PC-9 (cell line): Measurements from ENCODE around the gene ANO4. TPM values are rescaled to one million over a fixed set of nuclear protein-coding genes. Genes with fewer than 3 reads are reported as not detected.
"Not testable (repeated sequence)": the region's sequence is repeated elsewhere in the genome, so short reads cannot be mapped to it uniquely, and the experiment has no call there.

ENCODE experiments used
- BruUV-seq: library from RNA; stranded (reverse); fragments of 400-500 nt; replicated peaks from 2 replicates; lab custom pipeline; 2021; lab: Mats Ljungman, UMichigan
- CTCF ChIA-PET: fragments of 300-600 bp; sonication (Branson Sonifier 250); formaldehyde crosslinking; loops from one replicate; lab custom pipeline; 2022; ENCODE audit warnings: antibody characterized with exemption; lab: Charles Lee
- POLR2A ChIA-PET: fragments of 300-600 bp; sonication (Branson Sonifier 250); formaldehyde crosslinking; loops from one replicate; lab custom pipeline; 2022; ENCODE audit warnings: antibody characterized with exemption; ENCODE audit not compliant: unreplicated experiment; lab: Charles Lee
- DNase-seq, 2 experiments: peaks; one replicate each; pipeline versions ENCODE4 v3.0.0 to v3.0.0-alpha.2; 2015 to 2022; ENCODE audit warnings: mixed read lengths in 1 of 2
- H2AFZ ChIP-seq: fragments of 200-600 bp; sonication (generic); 2 replicates; pipeline ENCODE4 v1.8.1; 2017; ENCODE audit warnings: antibody characterized with exemption
- H3F3A ChIP-seq: fragments of 200-600 bp; sonication (generic); 2 replicates; pipeline ENCODE4 v1.8.1; 2017; ENCODE audit warnings: antibody characterized with exemption, mild to moderate bottlenecking, low read depth; ENCODE audit not compliant: insufficient read depth
- H3K27ac ChIP-seq: fragments of 200-600 bp; sonication (generic); 2 replicates; pipeline ENCODE4 v1.6.1; 2016; ENCODE audit warnings: mixed run types
- H3K27me3 ChIP-seq: fragments of 200-600 bp; sonication (generic); 2 replicates; pipeline ENCODE4 v1.6.1; 2016; ENCODE audit warnings: low read depth, mixed run types; ENCODE audit not compliant: insufficient read depth
- H3K36me3 ChIP-seq: fragments of 200-600 bp; sonication (generic); 2 replicates; pipeline ENCODE4 v1.6.1; 2016; ENCODE audit warnings: low read depth, mixed run types
- H3K4me1 ChIP-seq: fragments of 200-600 bp; sonication (generic); replicated peaks from 2 replicates; pipeline ENCODE4 v1.6.1; 2016; ENCODE audit warnings: mixed run types; ENCODE audit not compliant: insufficient read depth
- H3K4me2 ChIP-seq: fragments of 200-600 bp; sonication (generic); 2 replicates; pipeline ENCODE4 v1.6.1; 2017; ENCODE audit warnings: mixed run types
- H3K4me3 ChIP-seq: fragments of 200-600 bp; sonication (generic); 2 replicates; pipeline ENCODE4 v1.6.1; 2016; ENCODE audit warnings: mixed run types
- H3K79me2 ChIP-seq: fragments of 200-600 bp; sonication (generic); 2 replicates; pipeline ENCODE4 v1.6.1; 2017; ENCODE audit warnings: low read depth, mixed run types
- H3K9me2 ChIP-seq: fragments of 200-600 bp; sonication (generic); 2 replicates; pipeline ENCODE4 v1.8.1; 2017; ENCODE audit warnings: mild to moderate bottlenecking; ENCODE audit not compliant: insufficient read depth
- H3K9me3 ChIP-seq: fragments of 200-600 bp; sonication (generic); 2 replicates; pipeline ENCODE4 v1.8.1; 2016; ENCODE audit warnings: low read depth; ENCODE audit not compliant: insufficient read depth
- H4K20me1 ChIP-seq: fragments of 200-600 bp; sonication (generic); 2 replicates; pipeline ENCODE4 v1.8.1; 2017; ENCODE audit not compliant: insufficient read depth
- EZH2 ChIP-seq: fragments of 200-600 bp; sonication (generic); IDR thresholded peaks from 2 replicates; pipeline ENCODE4 v1.8.0; 2017; ENCODE audit warnings: antibody characterized with exemption, low read depth
- intact Hi-C: fragments of 100-400 bp; cut with micrococcal nuclease; formaldehyde crosslinking; loops from one replicate; pipeline ENCODE4 v1.10.0; 2022; ENCODE audit not compliant: unreplicated experiment
- total RNA-seq: library from RNA; stranded (reverse); gene quantifications from 2 replicates; pipeline ENCODE4 v1.2.3, GENCODE V29; 2021
- TF ChIP-seq, protein P1 (sequence below): fragments of 200-600 bp; sonication (generic); conservative IDR thresholded peaks from 2 replicates; pipeline ENCODE4 v1.6.1; 2017; ENCODE audit warnings: mixed run types, antibody characterized with exemption, mild to moderate bottlenecking, moderate library complexity

The ANO4 gene
- total RNA-seq, 1 experiment from 2014 or later, result not detected

- DNase-seq, result no peak
- no peak overlapping the region for H2AFZ ChIP-seq
- H3F3A ChIP-seq, result no peaks in the 10 kb centered on the region
- intact Hi-C loops, result no loop called here
- H3K4me1 ChIP-seq, result no peaks in the 10 kb centered on the region
- H3K4me3 ChIP-seq, result no peak overlapping the region
- no peak overlapping the region for H3K27ac ChIP-seq
- no TSS peak for BruUV-seq
- no peaks in the 10 kb centered on the region for H3K79me2 ChIP-seq
- H3K9me3 ChIP-seq, result no peaks in the 10 kb centered on the region
- no peaks in the 10 kb centered on the region for H3K9me2 ChIP-seq
- no peaks in the 10 kb centered on the region for H3K36me3 ChIP-seq
- no peaks in the 10 kb centered on the region for H3K27me3 ChIP-seq
- no peaks in the 10 kb centered on the region for H4K20me1 ChIP-seq
- CTCF ChIA-PET, result no interaction called here
- TF ChIP-seq, protein P1, sequence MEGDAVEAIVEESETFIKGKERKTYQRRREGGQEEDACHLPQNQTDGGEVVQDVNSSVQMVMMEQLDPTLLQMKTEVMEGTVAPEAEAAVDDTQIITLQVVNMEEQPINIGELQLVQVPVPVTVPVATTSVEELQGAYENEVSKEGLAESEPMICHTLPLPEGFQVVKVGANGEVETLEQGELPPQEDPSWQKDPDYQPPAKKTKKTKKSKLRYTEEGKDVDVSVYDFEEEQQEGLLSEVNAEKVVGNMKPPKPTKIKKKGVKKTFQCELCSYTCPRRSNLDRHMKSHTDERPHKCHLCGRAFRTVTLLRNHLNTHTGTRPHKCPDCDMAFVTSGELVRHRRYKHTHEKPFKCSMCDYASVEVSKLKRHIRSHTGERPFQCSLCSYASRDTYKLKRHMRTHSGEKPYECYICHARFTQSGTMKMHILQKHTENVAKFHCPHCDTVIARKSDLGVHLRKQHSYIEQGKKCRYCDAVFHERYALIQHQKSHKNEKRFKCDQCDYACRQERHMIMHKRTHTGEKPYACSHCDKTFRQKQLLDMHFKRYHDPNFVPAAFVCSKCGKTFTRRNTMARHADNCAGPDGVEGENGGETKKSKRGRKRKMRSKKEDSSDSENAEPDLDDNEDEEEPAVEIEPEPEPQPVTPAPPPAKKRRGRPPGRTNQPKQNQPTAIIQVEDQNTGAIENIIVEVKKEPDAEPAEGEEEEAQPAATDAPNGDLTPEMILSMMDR, result no peak
- no peak for TF ChIP-seq EZH2
- no peak overlapping the region for H3K4me2 ChIP-seq
- POLR2A ChIA-PET, result no interaction called here
Observed at GRCh38 chr12:100927826-100928225, 133.2 kb downstream of the ANO4 start.

DNA sequence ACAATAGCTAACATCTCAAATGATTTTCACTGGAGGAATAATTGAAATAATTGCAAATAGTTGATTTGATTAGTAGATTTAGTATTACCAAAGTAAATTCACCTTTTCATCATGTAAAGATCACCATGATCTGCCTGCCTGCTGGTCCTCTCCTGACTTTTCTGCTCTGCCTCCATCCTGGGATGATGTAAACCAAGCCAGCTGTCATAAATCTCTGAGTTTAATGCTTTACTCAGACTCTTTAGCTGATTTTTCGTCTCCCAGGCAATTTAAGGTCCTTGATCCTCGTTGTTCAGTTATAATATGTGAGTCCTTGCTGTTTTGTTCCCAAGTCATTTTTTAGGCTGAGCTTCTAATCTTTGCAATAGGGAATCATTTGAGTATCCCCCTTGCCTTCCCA is 138.0 kb downstream of the ANO4 start:
- no peaks in the 10 kb centered on the region for H4K20me1 ChIP-seq
- POLR2A ChIA-PET, result no interaction called here
- no peak overlapping the region for H3K4me3 ChIP-seq
- CTCF ChIA-PET, result no interaction called here
- H3K4me1 ChIP-seq, result no peaks in the 10 kb centered on the region
- intact Hi-C loops, result loop anchor here (10.0 kb wide), 1 partner anchor 1232 kb away; no protein-coding TSS in a partner anchor
- no peaks in the 10 kb centered on the region; the same call in 1 of the 2 replicates for H3K9me3 ChIP-seq
- BruUV-seq, result no TSS peak
- no peaks in the 10 kb centered on the region for H3K79me2 ChIP-seq
- H3F3A ChIP-seq, result no peaks in the 10 kb centered on the region
- no peak for TF ChIP-seq EZH2
- TF ChIP-seq, protein P1, result no peak
- no peak overlapping the region for H3K27ac ChIP-seq
- no peak for DNase-seq
- no peak overlapping the region for H3K4me2 ChIP-seq
- no peaks in the 10 kb centered on the region for H3K27me3 ChIP-seq
- no peak overlapping the region for H2AFZ ChIP-seq
- no peaks in the 10 kb centered on the region for H3K36me3 ChIP-seq
- H3K9me2 ChIP-seq, result no peaks in the 10 kb centered on the region

GRCh38 chr12:100933531-100933930 is 139.0 kb downstream of the ANO4 start:
- POLR2A ChIA-PET, BruUV-seq, DNase-seq, H3K4me2 ChIP-seq, H3K9me2 ChIP-seq, H2AFZ ChIP-seq, H3K36me3 ChIP-seq, H3K79me2 ChIP-seq, CTCF ChIA-PET, H3K27ac ChIP-seq, H3K27me3 ChIP-seq, H4K20me1 ChIP-seq, H3K4me1 ChIP-seq, H3K9me3 ChIP-seq, H3F3A ChIP-seq, H3K4me3 ChIP-seq: not testable (repeated sequence)
- intact Hi-C loops, result loop anchor here (10.0 kb wide), 1 partner anchor 1231 kb away; no protein-coding TSS in a partner anchor

DNA sequence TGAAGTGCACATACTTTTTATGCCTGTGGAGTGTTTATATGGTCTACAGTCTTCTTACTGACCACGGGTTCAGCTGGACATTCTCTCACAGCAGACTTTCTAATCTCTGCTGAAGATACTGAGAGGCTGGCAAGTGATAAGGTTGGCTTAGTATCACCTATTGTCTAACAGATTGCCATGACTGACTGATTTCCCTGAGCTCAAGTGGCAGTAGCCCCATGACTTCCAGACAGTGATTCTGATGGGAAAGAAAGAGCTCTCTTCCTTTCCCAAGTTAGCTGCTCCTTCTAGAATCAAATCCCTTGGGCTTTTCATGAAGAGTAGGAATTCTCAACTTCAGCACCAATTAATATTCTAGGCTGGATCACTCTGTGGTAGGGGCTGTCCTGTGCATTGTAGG is 141.4 kb downstream of the ANO4 start:
- Histone ChIP-seq H3K4me1 (no peaks in the 10 kb centered on the region), H3K9me3 (no peaks in the 10 kb centered on the region; the same call in 1 of the 2 replicates), H2AFZ (no peak overlapping the region), H3K36me3 (no peaks in the 10 kb centered on the region), H4K20me1 (no peaks in the 10 kb centered on the region), H3K79me2 (no peaks in the 10 kb centered on the region), H3K27me3 (no peaks in the 10 kb centered on the region), H3K4me2 (no peak overlapping the region), H3F3A (no peaks in the 10 kb centered on the region), H3K27ac (no peak overlapping the region), H3K9me2 (no peaks in the 10 kb centered on the region), H3K4me3 (no peak overlapping the region)
- ChIA-PET POLR2A (no interaction called here), CTCF (no interaction called here)
- intact Hi-C loops, result loop anchor here (10.0 kb wide), 1 partner anchor 1229 kb away; no protein-coding TSS in a partner anchor
- TF ChIP-seq, protein P1, result no peak
- TF ChIP-seq EZH2, result no peak
- DNase-seq, result no peak
- no TSS peak for BruUV-seq
